Measurements from ENCODE around the gene WWOX.

The WWOX gene

DNA sequence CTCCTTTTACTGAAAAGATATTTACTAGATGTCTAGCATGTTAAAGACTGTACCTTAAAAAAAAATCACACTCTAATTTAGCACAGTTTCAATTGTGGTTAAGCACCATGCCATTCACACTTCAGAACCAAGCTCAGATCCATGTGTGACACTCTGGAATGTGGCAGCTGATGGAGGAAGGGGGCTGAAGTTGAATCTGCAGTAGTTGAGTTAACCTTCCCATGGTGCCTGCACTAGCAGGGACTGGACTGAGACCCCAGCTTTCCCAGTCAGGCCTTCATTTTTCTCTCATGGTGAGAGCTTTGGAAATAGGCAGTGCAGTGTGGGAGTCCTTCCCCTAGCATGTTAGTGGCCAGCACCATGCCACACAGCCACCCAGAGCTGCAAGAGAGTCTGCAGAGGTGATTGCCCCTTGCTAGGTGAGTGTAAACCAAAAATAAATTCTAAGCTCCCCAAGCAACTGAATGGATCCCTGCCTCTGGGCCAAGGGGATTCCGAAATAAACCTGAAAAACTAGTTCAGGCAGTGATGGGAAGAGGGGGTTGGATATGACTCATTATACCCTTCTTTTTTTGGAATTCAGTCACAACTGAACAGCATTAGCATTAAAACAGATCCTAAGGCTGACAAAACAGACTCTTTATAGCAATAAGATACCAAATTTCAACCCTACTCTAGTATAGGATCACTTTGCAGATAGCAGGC is 208.5 kb downstream of the WWOX start:
- no peak for DNase-seq

DNA sequence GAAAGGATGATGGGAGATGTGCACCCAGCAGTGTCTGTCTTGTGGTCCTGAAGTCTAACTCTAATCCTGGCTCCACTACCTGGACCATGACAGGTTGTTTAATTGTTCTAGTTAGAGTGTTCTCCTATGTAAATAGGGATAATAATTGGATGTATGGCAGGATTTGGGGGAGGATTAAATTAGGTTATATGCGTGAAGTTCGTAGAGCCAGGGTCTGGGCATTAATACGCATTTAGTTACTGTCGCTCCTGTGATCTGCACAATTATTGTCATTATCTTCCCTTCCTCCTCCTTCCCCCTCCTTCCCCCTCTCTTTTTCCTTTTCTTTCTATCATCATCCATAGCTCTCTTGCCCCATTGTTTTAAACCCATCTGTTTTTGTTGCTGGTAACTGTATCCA is 210.3 kb downstream of the WWOX start:
- no peak for DNase-seq

DNA sequence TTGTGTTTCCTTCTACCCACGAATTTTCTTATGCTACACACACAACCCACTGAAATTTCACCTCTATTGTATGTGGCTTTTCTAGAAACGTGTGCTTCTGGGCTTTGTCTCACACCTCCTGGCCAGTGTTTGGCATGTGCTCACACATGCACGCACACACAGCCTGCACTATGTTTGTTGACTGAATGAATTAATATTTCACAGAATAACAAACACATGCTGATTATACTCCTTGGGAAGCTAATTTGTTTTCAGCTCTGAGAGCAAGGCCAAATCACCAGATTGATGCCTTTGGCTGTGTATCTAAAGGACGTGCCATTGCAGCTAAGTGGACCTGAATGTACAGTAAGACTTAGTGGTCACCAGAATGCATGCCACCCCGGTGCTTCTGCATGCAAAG is 210.7 kb downstream of the WWOX start:
- no peak for DNase-seq

DNA sequence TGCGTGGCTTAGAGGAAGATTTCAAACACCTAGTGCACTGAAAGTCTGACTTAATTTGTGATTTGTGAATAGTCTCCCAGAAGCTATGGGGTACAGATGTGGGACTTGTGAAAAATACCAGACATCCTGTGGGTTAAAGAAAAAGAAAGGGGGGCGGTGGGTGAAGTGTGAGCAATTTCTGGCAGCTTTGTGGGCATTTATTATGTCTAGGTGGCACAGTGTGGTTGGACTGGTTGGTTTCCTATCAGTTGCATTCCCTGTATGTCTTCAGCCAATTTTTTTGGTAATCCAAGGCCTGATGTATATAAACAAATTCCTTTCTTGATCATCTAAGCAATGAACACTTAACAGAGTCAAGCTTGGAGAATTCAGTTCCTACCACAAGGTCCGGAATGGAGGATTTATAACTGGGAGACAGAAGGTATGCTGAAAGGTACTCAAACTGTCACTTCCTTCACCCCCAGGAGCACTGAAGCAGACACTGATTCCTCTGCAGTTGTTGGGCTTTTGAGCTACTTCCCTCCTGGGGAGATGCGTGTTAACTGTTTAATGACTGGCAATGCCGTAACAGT is 211.6 kb downstream of the WWOX start:
- DNase-seq, result no peak

DNA sequence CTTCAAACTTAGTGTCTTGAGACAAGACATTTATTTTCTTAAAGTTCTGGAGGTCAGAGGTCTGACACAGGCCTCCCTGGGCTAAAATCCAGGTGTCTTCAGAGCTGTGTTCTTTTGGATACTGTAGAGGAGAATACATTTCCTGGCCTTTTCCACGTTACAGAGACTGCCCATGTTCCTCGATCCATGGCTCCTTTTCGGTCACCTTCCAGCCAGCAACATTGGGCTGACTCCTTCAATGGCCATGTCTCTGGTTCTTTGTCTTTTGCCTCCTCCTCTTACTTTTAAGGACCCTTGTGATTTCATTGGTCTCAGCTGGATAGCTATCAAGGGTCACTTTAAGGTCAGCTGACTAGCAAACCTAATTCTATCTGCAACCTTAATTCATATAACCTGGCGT is 212.4 kb downstream of the WWOX start:
- DNase-seq, result no peak

DNA sequence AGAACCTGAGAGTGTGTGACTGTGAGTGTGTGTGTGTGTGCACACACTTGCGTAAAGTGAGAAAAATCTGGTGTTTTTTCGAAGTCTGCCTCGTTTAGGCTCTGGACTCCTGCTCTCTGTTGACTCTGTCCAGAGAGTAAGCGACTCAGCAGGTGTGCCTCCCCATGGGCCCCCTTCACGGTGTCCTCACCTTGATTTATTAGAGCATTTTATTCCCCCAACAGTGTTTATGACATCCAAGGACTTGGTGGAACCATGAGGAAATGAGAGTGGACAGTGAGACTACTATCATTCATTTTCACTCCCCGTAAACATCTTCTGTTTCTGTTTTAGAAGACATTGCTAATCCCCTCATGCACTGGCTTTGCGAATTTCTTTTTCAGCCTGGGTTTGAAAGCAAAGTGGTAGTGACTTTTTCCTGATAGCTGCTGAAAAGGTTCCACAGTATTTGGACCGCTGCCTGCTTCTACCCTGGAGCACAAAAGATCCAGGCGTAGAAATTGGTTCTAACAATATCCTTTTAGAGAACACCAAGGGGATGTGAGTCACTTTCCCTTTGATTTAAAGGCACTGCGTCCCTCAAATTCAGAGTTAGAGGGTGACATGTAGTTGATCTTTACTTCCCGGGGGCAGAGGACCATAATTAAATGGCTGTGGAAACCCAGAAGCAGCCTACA is 218.2 kb downstream of the WWOX start:
- DNase-seq, result no peak

DNA sequence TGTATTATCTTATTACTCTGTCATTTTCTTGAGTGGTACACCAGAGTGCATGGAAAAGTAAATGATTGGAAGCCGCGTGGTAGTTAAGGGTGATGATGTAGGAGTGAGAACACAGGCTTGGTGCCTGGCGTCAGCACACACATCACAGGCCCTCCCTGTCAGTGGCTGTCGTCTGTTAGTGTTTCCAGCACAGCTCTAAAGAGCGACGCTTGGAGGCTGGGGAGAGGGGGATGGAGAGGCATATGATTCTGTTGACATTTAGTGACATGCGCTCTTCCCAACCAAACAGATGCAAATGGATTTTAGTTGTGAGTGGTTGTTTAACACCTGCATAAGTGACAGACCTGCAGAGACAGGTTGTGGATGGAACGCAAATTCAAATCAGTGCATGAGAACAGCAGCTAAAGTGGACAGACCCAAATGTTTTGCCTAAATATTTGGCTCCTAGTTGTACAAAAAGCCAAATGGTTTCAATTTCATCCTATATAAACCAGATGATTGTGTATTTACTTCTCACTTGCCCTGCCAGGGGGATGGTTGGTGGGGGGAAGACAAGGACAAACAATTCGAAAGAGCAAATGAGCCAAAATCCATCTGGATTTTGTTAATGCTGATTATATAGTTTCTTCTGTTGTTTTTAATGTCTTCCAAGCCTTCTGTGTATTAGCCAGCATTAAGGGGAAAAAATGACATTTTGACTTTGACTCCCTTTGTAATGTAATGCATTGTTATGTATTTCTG is 222.3 kb downstream of the WWOX start:
- no peak for DNase-seq

DNA sequence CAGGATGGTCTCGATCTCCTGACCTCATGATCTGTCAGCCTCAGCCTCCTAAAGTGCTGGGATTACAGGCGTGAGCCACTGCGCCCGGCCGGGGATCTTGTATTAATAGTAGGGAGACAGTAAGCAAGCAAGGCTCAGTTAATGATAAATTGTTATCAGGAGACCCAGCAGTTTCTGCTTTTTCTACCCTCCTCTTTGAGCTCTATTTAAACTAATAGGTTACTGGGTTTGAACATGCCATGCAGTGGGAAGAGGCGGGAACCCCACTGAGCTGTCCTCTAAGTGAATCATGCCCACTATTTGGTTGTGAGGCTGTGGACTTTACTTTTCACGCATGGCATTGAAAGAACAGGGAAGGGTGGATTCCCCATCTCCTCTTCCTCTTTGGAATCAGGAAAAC is 223.9 kb downstream of the WWOX start:
- DNase-seq, result no peak

DNA sequence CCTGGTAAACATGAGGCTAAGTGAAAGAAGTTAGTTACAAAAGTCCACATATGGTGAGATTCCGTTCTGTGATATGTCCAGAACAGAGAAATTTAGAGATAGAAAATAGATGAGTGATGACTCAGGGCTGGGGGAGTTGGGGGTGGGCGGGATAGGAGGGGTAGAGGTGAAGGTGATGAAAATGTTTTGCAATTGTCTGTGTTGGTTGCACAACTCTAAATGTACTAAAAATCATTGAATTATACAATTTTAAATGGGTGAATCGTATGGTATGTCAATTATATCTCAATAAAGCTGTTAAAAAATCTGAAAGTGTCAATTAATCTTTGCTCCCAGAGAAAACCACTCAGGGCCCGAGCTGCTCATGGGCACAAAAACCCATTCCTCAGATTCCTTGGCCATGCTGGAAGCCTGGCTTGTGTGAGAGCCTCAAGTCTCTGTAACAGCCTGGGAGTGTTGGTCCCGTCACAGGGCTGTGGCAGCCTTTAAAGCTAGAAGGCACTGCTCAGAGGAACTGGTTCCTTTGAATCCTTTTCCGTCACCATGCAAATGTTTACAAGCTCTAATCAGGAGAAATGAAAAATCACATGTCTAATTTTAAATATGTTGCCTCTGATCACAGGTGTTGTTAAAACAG is 225.3 kb downstream of the WWOX start:
- DNase-seq, result no peak

DNA sequence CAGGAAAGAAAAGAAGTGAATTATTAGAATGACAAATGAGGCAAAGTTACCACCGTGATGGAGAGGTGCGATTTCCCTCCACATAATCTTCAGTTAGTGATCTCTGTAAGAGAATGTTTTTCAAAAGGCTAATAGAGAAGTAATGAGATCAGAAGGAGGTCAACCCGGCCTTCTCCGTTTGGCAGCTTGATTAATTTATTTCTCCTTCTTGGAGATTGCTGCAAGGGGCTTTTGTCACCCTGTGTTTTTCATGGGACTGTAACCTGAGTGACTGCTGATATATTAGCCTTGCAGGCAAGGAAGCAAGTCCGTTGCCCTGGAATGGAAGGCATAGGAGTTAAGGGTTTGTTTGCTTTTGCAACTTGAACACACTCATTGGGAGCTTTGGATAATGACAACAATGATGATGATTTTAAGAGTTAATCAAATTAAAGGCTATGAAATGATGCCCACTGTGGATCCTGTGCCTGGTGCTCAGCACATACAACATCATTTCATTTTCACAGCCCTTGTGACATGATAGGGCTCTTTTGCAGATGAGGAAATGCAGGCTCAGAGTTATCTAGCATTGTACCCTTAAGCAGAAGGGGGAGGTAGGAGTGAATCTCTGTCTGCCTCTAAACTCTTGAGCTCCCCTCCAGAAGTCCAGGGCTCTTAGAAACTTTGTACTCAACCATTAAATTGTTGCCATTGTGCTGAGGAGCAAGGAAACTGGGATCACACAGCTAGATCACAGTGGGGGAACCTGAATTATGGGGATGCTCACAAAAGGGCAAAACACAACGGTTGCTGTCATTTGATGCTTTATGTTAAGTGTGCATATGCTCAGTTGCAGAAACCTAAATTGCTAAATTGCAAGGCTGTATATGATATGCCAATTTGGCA is 226.3 kb downstream of the WWOX start:
- no peak for DNase-seq

DNA sequence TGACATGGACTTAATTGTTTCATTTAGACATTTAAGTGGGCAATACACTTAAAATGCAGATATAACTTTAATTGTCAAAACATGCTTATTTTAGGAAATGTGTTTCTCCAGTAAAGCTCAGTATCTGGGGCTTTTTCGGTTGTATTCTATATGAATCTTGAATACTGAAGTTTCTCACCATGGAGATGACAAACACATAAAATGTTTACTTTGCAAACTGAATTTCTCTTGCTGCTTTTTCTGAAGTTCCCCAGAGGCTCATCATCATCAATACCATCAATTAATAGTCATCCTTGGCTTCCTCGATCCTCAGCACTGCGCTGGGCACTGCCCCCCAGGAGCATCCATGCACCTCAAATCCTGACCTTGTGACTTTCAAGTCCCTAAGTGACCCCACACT is 227.3 kb downstream of the WWOX start:
- no peak for DNase-seq

DNA sequence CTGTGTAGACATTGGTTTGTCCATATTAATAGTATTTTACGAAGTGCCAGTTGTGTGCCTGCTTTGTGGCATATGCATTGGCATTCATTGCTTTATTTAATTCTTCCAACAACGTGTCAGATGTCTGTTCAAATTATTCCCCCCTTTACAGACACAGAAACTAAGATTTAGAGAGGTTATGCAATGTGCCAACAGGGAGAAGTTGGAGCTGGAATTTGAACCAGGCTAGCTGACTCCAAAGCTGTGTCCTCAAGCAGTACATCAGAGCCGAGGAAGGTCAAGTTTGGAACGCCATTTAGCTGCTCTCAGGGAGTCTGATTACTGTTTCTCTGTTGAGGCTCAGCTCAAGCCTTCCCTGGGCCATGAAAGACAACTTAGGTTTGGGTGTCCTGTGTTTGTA is 232.3 kb downstream of the WWOX start:
- DNase-seq, result no peak

DNA sequence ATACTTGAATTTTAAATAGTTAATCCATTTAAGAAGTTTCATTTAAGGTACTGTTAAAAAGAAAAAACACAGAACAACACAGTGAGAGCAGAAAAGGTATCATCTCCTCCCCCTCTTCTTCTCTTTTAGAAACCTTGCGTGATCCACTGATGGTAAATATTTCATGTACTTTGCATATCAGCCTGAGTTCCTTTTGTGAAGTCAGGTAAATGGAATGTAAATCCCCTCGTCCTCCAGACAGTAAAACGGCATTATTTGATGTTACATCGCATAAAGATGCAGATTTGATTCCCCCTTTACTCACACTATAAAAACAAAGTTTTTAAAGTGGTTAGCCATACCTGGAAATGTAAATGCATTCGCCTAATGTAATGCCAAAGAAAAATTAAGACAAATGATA is 234.4 kb downstream of the WWOX start:
- DNase-seq, result no peak

DNA sequence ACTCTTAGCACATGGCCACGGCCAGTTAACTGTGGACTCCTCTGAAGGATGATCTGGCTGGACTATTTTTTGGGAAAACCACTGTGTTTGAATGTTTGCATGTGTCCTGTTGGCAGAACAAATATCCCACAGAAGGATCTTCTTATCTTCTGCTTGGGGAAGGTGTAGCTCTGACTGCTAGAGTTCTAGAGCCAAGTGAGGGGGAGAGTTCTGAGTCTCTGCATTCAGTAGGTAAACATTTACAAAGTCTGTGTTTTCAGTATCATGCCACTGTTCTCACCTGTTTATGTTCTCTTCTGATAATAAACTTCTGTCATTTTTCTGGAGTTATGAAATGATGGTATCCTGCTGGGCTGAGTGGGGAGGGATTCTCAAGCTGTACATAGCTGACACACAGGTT is 241.1 kb downstream of the WWOX start:
- no peak for DNase-seq

DNA sequence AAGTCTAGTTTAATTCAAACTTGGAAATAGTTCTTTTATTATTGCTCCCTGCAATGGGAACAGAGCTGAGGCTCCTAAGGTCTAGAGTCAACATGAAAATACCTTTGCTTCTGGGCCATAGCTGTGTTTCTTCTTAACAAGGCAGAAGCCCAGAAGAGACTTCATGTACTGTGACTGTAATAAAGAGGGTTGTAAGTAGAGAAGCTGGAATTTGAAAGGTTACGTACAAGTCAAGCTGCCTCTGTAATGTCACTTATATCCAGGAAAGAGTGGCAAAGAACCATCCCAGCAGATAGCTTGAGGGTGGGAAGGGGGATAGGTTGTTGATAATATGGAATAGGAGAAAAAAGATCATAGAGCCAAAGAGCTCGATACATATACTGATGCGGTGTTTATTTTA is 248.6 kb downstream of the WWOX start:
- DNase-seq, result no peak

DNA sequence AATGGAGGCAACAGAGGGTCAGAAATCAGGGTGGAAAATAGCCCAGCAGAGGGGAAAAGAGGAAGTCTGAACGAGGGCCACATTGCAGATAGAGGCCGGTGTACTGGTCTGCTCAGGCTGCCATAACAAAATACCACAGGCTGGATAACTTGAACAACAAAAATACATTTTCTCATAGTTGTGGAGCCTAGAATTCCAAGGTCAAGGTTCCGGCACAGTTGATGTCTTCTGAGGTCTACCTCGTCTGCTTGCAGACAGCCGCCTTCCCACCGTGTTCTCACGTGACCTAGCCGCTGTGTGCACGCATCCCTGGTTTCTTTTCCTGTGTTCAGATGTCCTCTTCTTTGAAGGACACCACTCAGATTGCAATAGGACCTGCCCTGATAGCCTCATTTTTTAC is 249.4 kb downstream of the WWOX start:
- no peak for DNase-seq

DNA sequence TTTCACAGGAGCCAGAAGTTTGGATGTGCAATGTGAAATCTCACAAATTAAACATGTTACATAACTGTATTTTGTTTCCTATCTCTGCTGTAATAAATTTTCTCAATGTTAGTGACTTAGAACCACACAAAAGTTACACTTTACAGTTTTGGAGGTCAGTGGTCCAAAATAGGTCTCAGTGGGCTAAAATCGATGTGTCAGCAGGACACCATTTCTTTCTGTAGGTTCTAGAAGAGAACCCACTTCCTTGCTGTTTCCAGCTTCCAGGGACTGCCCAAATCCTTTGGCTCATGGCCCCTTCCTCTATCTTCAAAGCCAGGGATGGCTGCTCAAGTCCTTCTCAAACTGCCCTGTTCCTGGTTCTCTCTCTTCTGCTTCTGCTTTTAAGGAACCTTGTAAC is 252.7 kb downstream of the WWOX start:
- no peak for DNase-seq

DNA sequence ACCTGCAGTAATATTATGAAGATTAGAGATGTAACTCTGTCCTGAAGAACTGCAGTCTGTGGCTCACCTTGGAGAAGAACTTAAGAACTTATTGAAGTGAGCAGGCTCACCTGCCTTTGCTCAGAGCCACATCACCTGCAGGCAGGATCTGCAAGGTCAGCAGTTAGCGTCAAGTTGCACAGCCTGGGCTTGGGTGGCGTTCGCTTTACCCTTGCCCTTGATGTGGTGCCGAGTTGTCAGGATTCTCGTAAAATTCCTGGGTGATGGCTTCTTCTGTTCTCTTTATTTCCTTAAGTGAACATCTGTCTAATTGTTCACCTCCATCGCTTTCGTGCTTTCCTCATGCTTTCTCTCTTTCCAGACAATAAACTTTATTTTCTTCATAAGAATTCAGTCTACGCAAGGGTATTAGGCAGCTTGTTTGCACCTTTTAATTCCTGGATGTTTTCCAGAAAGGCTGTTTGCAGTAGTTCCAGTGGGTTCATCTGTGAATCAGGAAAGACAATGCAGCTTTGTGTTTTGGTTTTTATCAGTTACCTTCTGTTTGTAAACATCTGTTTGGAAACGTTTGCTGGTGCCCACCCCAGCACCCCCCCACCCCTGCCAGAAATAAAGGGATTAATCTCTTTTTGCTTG is 254.3 kb downstream of the WWOX start:
- DNase-seq, result no peak

DNA sequence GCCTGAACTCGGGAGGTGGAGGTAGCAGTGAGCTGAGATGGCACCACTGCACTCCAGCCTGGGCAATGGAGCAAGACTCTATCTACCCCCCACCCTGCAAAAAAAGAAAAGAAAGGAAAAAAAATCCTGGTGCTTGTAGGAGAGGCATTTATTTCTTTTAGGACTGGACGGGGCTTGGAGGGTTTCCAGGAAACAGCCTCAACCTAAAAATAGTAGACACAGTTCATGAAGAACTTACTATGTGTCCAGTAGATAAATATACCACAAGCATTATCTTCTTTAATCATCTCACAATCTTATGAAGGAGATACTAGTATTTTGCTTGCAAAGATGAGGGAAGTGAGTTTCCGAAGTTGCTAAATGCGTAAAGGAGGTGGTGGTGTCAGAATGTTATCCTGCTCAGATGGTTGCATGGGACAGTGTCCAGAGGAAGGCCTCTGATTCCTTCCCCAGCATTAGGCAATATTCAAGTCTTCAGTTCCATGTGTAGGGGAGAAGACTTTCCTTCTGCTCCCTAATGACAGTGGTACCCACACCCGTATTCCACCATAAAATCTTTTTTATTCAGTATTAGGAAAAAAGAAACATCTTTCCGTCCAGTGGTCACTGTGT is 263.2 kb downstream of the WWOX start:
- no peak for DNase-seq

DNA sequence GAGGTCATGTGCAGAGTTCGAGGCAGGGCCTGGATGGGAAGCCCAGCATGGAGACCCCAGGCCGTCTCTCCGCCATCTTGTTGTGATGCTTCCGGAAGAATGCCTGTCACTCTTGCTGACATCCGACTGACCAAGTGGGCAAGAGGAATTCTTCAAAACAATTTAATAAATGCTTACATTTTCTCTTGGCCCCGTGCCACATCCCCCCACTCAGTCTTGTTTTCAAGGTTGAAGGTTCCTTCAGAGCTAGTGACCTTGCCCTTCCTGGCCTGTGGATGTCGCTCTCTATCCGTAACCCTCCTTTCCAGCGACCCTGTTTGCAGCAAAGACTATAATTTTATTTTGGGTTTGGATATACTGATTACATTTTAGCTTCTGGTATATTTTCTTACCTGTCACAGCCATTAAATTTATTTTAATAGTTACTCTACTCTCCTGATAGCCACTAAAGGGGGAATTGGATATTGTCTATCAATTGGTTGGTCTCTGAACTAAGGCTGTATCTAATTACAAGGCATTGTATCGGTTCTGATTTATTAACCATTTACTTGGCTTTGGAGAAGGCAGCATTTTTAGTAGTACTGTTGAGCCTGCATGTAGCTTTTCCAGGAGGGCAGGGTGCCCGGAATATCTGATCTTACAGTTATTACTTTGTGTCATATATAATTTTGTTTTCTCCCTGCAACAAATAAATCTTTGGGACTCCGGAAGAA is 264.5 kb downstream of the WWOX start:
- no peak for DNase-seq

DNA sequence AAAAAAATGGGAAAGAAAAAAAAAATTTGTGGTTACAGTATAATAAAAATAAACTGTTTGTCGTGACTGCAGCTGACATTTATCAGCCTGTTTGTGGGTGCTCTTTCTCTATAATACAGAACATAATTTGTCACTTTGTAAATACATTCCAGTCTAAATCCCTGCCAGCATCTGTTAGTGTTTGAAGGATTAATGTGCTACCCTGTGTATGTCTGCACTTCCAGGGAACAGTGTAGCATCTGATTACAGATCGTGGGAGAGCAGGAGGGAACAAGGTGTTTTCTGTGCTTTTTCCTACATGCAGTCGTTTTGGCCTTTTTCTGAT is 265.1 kb downstream of the WWOX start:
- DNase-seq, result no peak
